Measurements from ENCODE around the gene GRIK5. TPM values are rescaled to one million over a fixed set of nuclear protein-coding genes. Genes with fewer than 3 reads are reported as not detected.
A peak's percentile ranks its signal among the peaks of the same experiment; 100 is the strongest.

The GRIK5 gene
- total RNA-seq, 1 experiment from 2014 or later, result 0.96 TPM

DNA sequence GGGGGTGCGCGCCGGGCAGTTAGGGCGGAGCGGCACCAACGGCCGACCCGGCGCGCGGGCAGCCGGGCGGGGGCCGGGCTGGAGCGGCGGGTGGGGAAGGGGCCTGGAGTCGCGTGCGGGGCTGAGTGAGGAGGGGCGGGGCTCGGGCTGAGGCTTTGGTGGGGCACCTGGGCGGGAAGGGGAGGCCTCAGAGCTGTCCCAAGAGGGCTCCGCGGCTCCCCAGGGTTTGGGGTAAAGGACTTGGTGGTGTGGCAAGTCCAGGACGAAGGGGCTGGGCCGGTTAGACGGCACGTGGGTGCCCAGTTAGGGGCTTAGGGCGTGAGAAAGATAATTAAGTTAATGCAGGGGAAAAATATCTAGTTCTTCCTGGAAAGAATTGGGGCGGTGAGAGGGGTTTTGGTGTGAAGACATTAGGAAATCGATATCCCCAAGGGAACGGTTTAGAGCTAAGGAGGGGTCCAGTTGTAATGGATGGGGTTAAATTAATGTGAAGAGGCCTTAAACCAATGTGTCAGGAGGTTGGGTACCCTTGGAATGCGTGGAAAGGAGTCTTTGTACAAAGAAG is 6.5 kb upstream of the GRIK5 start:
- ChIA-PET CTCF (interaction anchor here (0.6 kb wide), 1 partner anchor 52 kb away, joined by 3 read pairs; no protein-coding TSS in a partner anchor), POLR2A (ENCODE audit: unreplicated experiment) (interaction anchor here (0.5 to 1.0 kb wide), 10 partner anchors 25 to 483 kb away, joined by 3 to 34 read pairs (median 6); partner anchors contain the start of gene RABAC1)
- H3K4me2 ChIP-seq, result peak overlapping the region; percentile 97
- BruUV-seq (replicated peaks), result TSS peak; percentile 4
- H3K4me3 ChIP-seq, result peak overlapping the region; percentile 90
- H3K9me2 ChIP-seq (ENCODE audit: insufficient read depth), result no peaks in the 10 kb centered on the region
- intact Hi-C loops (cut with micrococcal nuclease; ENCODE audit: unreplicated experiment), result loop anchor here (5.0 kb wide), 3 partner anchors 44 to 189 kb away; partner anchors contain the start of gene RABAC1
- no peak for DNase-seq
- H3K79me2 ChIP-seq (ENCODE audit: low read depth), result peaks cover 58% of the 10 kb centered on the region
- H2AFZ ChIP-seq, result peak overlapping the region; percentile 71; the same call in 1 of the 2 replicates
- TF ChIP-seq EZH2 (IDR thresholded peaks at IDR 0.05; ENCODE audit: low read depth), result no peak
- TF ChIP-seq, protein P1, sequence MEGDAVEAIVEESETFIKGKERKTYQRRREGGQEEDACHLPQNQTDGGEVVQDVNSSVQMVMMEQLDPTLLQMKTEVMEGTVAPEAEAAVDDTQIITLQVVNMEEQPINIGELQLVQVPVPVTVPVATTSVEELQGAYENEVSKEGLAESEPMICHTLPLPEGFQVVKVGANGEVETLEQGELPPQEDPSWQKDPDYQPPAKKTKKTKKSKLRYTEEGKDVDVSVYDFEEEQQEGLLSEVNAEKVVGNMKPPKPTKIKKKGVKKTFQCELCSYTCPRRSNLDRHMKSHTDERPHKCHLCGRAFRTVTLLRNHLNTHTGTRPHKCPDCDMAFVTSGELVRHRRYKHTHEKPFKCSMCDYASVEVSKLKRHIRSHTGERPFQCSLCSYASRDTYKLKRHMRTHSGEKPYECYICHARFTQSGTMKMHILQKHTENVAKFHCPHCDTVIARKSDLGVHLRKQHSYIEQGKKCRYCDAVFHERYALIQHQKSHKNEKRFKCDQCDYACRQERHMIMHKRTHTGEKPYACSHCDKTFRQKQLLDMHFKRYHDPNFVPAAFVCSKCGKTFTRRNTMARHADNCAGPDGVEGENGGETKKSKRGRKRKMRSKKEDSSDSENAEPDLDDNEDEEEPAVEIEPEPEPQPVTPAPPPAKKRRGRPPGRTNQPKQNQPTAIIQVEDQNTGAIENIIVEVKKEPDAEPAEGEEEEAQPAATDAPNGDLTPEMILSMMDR (conservative IDR thresholded peaks at IDR 0.05), result no peak
- H3K36me3 ChIP-seq (ENCODE audit: low read depth), result peaks cover 5% of the 10 kb centered on the region; the same call in 1 of the 2 replicates
- no peak overlapping the region for H3K27ac ChIP-seq
- H3K27me3 ChIP-seq (ENCODE audit: insufficient read depth, low read depth), result no peaks in the 10 kb centered on the region
- no peaks in the 10 kb centered on the region for H3K9me3 ChIP-seq (ENCODE audit: insufficient read depth, low read depth)
- peaks cover 44% of the 10 kb centered on the region for H4K20me1 ChIP-seq (ENCODE audit: insufficient read depth)
- H3F3A ChIP-seq (ENCODE audit: insufficient read depth, low read depth), result peaks cover 16% of the 10 kb centered on the region; the same call in 1 of the 2 replicates
- peaks cover 25% of the 10 kb centered on the region for H3K4me1 ChIP-seq (replicated peaks; ENCODE audit: insufficient read depth)

DNA sequence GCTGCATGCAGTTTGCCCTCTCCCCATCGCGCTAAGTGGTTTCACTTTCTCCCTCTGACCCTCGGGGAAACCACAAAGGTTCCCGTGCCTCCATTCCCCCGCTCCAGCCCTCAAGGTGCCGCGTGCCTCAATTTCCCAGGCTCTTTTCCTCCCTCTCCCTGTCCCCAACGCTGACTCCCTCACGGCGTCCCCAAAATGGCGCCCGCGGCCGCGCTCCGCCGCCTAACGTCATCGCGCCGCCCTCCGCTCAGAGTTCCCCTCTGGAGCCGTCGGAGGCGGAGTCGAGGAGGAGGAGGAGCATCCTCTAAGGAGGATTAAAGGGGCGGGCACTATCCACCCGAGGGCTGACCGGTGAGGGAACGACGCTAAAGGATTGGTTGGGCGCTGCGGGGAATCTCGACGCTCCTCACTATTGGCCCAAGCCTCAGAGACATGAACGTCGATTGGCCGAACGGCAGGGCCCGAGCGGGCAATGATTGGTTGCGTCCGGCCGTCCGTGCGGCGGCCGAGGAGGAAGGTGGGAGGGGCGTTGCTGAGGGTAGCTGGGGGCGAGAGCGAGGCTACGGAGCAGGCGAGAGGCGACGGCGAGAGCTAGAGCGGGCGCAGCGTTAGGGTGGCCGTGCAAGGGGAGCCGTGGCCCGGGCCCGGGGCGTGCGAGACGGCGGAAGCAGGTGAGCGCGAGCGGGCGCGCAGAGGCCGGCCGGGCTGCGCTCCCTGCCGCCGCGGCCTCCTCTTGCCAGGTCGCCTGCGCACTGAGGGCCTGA is 5.8 kb upstream of the GRIK5 start, which contains the start of gene ZNF574:
ZNF574 (plus strand) TSS at position 551 of the 764 bp plus-strand sequence. CDS start 2,441 bp downstream, outside the sequence.
- peak within 1 kb of the TSS; percentile 84 for H2AFZ ChIP-seq
- peaks cover 16% of the 10 kb centered on the region; the same call in 1 of the 2 replicates for H3F3A ChIP-seq (ENCODE audit: insufficient read depth, low read depth)
- peak within 1 kb of the TSS; percentile 90 for H3K4me3 ChIP-seq
- no peaks in the 10 kb centered on the region for H3K9me3 ChIP-seq (ENCODE audit: insufficient read depth, low read depth)
- ChIA-PET CTCF (interaction anchor here (0.6 kb wide), 2 partner anchors 52 to 56 kb away, joined by 3 to 4 read pairs; no protein-coding TSS in a partner anchor), POLR2A (ENCODE audit: unreplicated experiment) (interaction anchor here (0.5 to 1.0 kb wide), 11 partner anchors 24 to 483 kb away, joined by 3 to 34 read pairs (median 8); partner anchors contain the start of gene RABAC1)
- BruUV-seq (replicated peaks), result no TSS peak
- intact Hi-C loops (cut with micrococcal nuclease; ENCODE audit: unreplicated experiment), result loop anchor here (5.0 kb wide), 3 partner anchors 43 to 188 kb away; partner anchors contain the start of gene RABAC1
- no peak for TF ChIP-seq EZH2 (IDR thresholded peaks at IDR 0.05; ENCODE audit: low read depth)
- TF ChIP-seq, protein P1 (conservative IDR thresholded peaks at IDR 0.05), result no peak
- H3K9me2 ChIP-seq (ENCODE audit: insufficient read depth), result no peaks in the 10 kb centered on the region
- peak within 1 kb of the TSS; percentile 97 for H3K4me2 ChIP-seq
- no peaks in the 10 kb centered on the region for H3K36me3 ChIP-seq (ENCODE audit: low read depth)
- peak; percentile 98 for DNase-seq
- H3K4me1 ChIP-seq (replicated peaks; ENCODE audit: insufficient read depth), result peaks cover 25% of the 10 kb centered on the region
- peaks cover 55% of the 10 kb centered on the region for H3K79me2 ChIP-seq (ENCODE audit: low read depth)
- H4K20me1 ChIP-seq (ENCODE audit: insufficient read depth), result peaks cover 37% of the 10 kb centered on the region
- H3K27ac ChIP-seq, result peak within 1 kb of the TSS; percentile 90
- H3K27me3 ChIP-seq (ENCODE audit: insufficient read depth, low read depth), result no peaks in the 10 kb centered on the region

DNA sequence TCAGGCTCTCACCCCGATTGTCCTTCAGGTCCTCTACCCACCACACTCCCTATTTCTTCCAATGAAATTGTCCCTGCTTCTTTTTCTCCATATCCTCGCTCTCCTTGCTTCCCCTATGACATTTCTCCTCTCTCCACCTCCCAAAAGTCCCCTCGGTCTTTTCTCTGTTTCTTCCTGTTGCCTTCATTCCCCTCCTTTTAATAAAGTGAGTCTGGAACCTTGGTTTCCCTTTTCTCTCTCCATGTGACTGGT is 5.3 kb upstream of the GRIK5 start:
- ChIA-PET CTCF (no interaction called here), POLR2A (ENCODE audit: unreplicated experiment) (no interaction called here)
- no peaks in the 10 kb centered on the region for H3K36me3 ChIP-seq (ENCODE audit: low read depth)
- H3K27me3 ChIP-seq (ENCODE audit: insufficient read depth, low read depth), result no peaks in the 10 kb centered on the region
- H4K20me1 ChIP-seq (ENCODE audit: insufficient read depth), result peaks cover 32% of the 10 kb centered on the region
- no TSS peak for BruUV-seq (replicated peaks)
- peak overlapping the region; percentile 84 for H2AFZ ChIP-seq
- peaks cover 16% of the 10 kb centered on the region; the same call in 1 of the 2 replicates for H3F3A ChIP-seq (ENCODE audit: insufficient read depth, low read depth)
- H3K27ac ChIP-seq, result peak overlapping the region; percentile 90
- no peak for DNase-seq
- no peaks in the 10 kb centered on the region for H3K9me2 ChIP-seq (ENCODE audit: insufficient read depth)
- H3K9me3 ChIP-seq (ENCODE audit: insufficient read depth, low read depth), result no peaks in the 10 kb centered on the region
- intact Hi-C loops (cut with micrococcal nuclease; ENCODE audit: unreplicated experiment), result loop anchor here (5.0 kb wide), 3 partner anchors 43 to 188 kb away; partner anchors contain the start of gene RABAC1
- peak overlapping the region; percentile 78 for H3K4me3 ChIP-seq
- H3K4me1 ChIP-seq (replicated peaks; ENCODE audit: insufficient read depth), result peaks cover 25% of the 10 kb centered on the region
- TF ChIP-seq, protein P1 (conservative IDR thresholded peaks at IDR 0.05), result no peak
- TF ChIP-seq EZH2 (IDR thresholded peaks at IDR 0.05; ENCODE audit: low read depth), result no peak
- H3K79me2 ChIP-seq (ENCODE audit: low read depth), result peaks cover 50% of the 10 kb centered on the region
- peak overlapping the region; percentile 81 for H3K4me2 ChIP-seq

Data from PC-9 (cell line).